Stimulated activated CD4-positive, alpha-beta T cell treated with anti-CD3 and anti-CD28 coated beads, Interleukin-15, amount 100 ng/mL, for 48 hours (primary cell): ENCODE measurements around the gene GALNT17.

Source experiments
- DNase-seq, 2 donors: peaks; one replicate each; pipeline ENCODE4 v3.0.0-alpha.2; 2020; ENCODE audit warnings: low read depth in 2 of 2

GALNT17 gene

DNA sequence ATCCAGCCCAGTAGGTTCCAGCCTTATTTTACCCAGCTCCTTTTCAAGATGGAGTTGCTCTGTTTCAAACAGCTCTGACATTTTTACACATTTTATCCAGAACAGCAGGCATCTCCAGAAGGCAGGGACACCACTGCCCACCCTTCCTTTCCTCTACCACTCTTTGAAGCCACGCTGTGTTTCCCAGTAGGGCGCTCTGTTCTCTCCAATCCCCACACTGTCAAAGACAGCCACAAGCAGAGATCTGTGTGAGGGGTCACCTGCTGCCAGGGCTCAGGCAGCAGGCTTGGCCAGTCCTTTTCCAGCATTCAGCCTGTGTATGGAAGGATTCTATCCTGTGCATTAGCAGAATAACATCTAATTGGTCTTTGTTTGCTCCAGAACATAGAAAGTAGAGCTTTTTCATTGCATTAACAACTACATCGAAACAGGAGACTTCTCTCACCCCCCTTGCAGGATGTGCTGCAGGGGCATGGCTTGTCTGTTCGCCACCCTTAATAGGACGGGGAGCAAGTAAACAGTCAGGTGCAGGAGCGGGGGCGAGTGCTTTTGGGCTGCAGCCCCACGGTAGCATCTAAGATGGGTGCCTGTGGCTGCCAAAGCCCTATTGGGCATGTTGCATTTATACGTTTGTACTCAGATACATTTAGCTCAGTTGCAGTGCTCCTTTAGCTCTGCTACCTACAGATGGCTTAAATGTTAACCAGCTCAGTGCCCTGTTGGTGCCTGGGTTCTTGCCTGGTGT, 326.1 kb downstream of the GALNT17 start:
- DNase-seq = no peak

GRCh38 chr7:71459132-71459531, 327.2 kb downstream of the GALNT17 start:
- no peak for DNase-seq

GRCh38 chr7:71461572-71461971, 329.6 kb downstream of the GALNT17 start:
- DNase-seq = no peak

DNA sequence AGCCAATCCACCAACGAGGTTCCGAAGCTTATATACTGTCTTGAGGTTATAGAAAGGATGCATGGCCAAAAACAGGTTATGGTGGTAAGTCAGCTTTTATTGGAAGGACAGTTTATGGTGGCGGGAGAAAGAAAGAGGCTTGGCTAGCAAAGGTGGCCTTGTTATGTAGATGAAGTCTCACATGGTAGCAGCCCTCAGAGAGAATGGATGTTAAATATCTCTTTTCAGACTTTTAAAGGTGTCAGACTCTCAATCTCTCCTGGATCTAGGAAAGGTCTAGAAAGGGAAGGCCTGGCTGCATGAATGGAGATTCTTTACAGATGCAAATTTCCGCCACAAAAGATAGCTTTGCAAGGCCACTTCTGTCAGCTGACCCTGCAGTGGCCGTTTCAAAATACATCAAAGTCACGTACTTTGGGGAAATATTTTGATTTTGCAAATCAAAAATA, 333.8 kb downstream of the GALNT17 start:
- no peak for DNase-seq

DNA sequence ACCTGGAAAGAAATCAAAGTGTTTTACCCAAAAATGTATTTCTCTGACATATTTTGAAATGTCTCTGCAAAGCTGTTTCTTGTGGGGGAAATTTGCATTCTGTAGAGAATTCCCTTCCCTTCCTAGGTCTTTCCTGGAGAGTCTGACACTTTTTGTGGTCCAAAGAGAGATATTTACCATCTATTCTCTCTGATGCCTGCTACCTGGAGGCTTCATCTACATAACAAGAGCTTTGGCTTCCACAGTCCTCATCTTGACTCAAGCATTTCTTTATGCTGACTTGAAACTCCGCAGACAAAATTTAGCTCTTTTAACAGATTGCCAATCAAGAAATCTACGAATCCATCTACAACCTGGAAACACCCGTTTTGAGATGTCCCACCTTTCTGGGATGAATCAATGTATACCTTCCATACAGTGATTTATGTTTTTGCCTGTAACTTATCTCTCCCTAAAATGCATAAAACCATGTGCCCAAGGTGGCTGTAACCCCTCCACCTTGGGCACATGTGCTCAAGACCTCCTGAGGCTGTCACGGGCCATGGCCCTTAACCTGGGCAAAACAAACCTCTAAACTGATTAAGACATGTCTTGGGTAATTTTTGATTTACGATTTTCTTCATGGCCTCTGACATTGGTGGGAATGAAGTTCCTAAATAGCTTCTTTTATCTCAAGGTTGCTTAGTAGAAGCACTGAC, 334.7 kb downstream of the GALNT17 start:
- no peak for DNase-seq

DNA sequence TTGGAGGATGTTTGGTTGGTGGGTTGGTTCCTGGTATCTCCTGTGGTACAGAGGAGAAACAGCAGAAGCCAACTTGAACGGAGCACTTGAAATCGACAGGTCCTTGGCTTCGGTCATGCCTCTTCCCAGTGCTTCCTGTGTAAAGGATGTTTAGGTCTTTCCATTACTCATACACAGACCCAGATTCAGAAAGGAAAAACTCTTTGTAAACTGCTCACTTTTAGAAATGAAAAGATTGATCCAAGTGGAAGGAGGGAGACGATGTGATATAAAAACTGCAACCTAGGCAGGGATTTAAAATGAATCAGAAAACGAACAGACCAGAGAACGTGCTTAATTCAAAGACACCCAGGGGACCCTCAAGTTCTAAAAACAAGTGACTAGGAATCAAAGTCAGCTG, 338.4 kb downstream of the GALNT17 start:
- DNase-seq = no peak

DNA sequence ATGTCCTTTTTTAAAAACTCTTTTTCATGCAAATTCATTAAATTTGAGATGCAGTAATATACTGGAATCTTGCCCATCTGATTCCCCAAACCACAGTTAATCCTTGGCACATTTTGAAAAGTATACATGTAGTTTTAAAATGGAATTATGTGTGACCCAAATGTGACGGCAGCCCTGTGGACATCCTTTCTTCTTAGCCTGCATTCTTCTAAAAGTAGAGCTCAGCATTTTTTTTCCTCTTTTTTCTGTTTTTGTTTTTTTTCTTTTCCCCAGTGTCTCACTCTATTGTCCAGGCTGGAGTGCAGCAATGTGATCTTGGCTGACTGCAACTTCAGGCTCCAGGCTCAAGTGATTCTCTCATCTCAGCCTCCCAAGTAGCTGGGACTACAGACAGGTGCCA, 338.9 kb downstream of the GALNT17 start:
- DNase-seq = no peak

- no peak for DNase-seq
Measured at GRCh38 chr7:71472962-71473361, 341.0 kb downstream of the GALNT17 start.

DNA sequence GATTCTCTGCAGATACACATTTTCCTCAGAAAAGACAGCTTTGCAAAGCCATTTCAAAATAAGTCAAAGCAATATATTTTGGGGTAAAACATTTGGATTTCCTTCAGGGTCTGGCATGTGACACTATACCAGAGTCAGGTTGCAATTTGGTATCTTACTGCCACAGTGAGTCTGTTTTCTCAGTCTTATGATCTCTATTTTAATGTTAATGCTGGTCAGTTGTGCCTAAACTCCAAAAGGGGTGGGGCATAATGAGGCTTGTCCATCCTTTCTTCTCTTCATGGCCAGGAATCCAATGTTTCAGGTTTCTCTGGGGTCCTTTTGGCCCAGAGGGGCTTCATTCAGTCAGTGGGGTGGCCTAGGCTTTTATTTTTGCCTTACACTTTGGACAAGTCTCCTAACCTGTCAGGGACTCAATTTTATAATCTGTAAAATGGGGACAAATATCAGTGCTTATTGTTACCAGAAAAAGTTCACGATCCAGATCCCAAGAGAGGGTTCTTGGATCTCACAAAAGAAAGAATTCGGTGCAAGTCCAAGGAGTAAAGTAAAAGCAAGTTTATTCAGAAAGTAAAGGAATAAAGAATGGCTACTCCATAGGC, 341.5 kb downstream of the GALNT17 start:
- DNase-seq = no peak

GRCh38 chr7:71477441-71477840, 345.5 kb downstream of the GALNT17 start:
- DNase-seq = no peak

DNA sequence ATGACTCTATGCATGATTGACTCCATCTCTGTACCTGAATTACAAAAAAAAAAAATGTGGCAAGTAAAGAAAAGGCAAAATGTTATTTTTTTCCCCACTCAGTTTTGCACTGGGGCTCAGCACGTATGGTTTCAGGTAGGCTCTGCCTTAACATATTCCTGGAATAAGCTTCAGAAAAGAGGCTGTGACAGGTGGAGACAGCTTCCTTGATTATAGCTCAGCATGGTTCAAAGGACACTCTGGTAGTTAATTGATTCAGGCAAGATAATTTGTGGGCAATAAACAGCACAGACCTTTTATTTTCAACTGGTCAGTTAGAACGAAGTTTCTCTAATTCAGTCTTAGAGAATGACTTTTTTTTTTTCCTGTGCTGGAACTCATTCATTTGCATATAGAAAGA, 347.3 kb downstream of the GALNT17 start:
- no peak for DNase-seq

- DNase-seq = no peak
Measured at GRCh38 chr7:71480791-71481190, 348.8 kb downstream of the GALNT17 start.

DNA sequence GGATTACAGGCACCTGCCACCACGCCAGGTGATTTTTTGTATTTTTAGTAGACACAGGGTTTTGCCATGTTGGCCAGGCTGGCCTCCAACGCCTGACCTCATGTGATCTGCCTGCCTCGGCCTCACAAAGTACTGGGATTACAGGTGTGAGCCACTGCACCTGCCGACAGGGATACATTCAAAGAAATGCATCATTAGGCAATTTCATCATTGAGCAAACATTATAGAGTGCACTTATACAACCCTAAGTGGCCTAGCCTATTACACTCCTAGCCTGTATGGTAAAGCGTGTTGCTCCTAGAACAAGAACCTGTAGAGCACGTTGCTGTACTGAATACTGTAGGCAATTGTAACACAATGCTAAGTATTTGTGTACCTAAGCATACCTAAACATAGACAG, 350.3 kb downstream of the GALNT17 start:
- DNase-seq = no peak

DNA sequence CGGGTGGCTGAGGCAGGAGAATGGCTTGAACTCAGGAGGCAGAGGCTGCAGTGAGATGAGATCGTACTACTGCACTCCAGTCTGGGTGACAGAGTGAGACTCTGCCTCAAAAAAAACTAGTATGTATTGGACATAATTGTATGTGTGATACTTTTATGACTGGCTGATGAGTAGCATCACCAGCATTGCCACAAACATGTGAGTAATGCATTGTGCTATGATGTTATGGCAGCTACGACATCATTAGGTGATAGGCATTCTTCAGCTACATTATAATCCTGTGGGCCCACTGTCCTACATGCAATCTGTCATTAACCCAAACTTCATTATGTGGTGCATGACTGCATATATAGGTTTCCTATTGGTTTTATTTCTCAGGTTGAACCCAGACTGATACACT, 352.4 kb downstream of the GALNT17 start:
- no peak for DNase-seq

DNA sequence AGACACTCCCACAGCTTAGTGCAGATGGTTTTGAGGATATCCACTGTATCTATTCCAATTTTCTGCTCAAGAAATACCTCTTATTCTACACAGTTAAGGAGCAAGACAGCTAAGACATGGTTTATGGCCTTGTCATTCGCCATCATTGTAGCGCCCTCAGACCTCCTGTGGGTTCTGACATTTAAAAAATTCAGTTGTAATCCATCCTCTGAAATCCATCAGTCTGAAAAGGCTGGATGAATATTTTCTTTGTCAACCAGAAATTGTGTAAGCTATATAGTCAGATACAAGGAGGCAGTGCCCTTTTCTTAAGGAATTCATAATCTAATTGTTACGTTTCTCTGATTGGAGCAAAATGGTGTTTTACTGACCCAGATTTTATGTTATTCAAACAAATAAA, 353.6 kb downstream of the GALNT17 start:
- DNase-seq = no peak

- no peak for DNase-seq
Measured at GRCh38 chr7:71486414-71486813, 354.5 kb downstream of the GALNT17 start.

DNA sequence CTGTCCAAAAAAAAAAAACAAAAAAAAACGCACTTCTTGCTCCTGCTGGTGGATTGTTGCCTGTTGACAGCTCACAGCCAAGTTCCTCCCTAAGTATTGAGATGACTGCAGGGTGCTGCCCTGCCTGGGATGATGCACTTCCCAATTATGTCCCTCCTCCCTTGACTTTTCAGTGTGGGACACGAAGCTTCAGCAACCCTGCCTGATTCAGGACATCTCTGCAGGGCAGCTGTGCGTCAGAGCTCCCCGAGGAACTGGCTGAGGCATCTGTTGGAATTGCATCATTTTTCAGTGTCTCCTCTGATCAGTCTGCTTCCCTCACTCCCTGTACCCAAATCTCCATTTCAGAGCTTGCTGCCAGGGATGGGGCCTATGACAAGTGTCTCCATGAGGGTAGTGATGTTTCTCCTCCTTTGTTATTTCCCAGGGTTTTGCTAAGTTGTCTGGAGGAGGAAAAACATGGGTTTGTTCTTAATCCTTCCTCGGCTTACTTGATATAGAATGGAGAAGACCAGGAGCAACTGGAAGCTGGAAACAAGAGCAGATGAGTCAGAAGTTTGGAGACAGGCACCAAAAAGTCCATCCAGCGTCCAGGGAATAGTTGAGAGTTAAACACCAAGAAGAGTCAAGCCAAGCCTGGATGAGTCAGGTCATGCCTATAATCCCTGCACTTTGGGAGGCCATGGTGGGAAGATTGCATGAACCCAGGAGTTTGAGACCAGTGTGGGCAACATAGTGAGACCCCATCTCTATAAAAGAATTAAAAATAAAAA, 355.1 kb downstream of the GALNT17 start:
- no peak for DNase-seq

DNA sequence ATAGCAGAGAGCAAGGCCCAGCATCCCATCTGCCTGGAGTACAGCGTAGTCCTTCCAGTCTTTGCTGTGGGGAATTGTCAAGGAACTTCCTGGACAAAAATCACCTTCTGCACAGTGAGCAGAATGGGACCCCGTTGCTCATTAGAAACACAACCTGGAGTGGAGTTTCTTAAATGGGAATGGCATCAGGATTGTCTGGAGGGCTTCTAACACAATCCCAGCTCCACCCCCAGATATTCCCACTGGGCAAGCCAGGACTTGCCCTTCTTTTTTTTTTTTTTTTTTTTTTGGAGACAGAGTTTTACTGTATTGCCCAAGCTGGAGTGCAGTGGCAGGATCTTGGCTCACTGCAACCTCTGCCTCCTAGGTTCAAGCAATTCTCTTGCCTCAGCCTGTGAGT, 356.4 kb downstream of the GALNT17 start:
- no peak for DNase-seq

DNA sequence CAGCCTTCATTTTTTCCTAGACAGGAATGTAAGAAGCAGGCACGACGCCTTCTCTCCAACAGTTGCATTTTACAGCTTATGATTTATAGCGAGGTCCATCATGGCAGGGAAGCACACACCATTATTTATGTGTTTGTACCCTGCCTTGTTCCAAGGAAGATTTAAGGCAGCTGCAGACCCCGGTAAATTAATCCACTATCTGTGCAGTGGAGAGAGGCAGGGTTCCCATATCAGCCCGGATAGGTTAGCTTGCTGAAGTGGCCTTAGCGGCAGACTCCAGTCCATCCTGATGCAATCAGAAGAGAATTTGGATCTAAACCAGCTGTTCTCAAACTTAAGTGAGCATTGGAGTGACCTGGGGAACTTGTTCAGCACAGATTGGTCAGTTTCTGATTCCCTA, 359.4 kb downstream of the GALNT17 start:
- no peak for DNase-seq

GRCh38 chr7:71495828-71496227, 363.9 kb downstream of the GALNT17 start:
- no peak for DNase-seq

- DNase-seq = no peak
Measured at GRCh38 chr7:71497256-71497946, 365.5 kb downstream of the GALNT17 start.

DNA sequence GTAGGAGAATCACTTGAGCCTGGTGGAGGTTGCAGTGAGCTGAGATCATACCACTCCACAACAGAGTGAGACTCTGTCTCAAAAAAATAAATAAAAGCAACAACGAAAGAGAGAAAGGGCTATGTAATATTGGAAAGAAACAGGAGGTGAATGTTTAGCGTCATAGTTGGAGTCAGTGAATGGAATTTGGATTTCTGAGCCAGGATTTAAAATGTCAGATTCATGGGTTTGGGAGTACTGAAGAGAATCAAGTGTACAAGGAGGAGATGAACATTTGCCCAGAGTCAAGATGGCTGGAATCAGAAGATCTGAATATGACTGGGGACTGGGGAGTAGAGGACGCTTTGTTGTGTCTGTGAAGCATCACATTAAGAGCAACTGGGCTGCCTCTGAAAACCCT, 366.4 kb downstream of the GALNT17 start:
- no peak for DNase-seq
